SK-N-SH (cell line): ENCODE data around the gene HBEGF. TPM values are rescaled to one million over a fixed set of nuclear protein-coding genes. Genes with fewer than 3 reads are reported as not detected.

ENCODE experiments used
- CTCF ChIA-PET: fragments of 300-600, 350-600 bp; formaldehyde crosslinking; extraction: SDS; loops from one replicate; lab custom pipeline; 2021; lab: Yijun Ruan, JAX
- POLR2A ChIA-PET: fragments of 350-600 bp; sonication (Branson Sonifier 250); formaldehyde crosslinking; extraction: SDS; loops from one replicate; lab custom pipeline; 2020; ENCODE audit warnings: antibody characterized with exemption, inconsistent platforms; lab: Yijun Ruan, JAX
- DNase-seq: peaks from one replicate; pipeline ENCODE4 v3.0.0; 2012
- H2AFZ ChIP-seq: fragments of 200-600 bp; sonication (generic); 2 replicates; pipeline ENCODE4 v1.8.1; 2016; ENCODE audit warnings: antibody characterized with exemption, mild to moderate bottlenecking, low read depth
- H3F3A ChIP-seq: fragments of 200-600 bp; sonication (generic); replicated peaks from 2 replicates; pipeline ENCODE3; 2016; ENCODE audit warnings: antibody characterized with exemption, mild to moderate bottlenecking; ENCODE audit not compliant: insufficient read depth
- H3K27ac ChIP-seq, 2 experiments: fragments of 200-500 bp in 1 of 2; fragments of 200-600 bp in 1 of 2; sonication (Bioruptor generic) in 1 of 2; sonication (generic), shearing (Covaris generic) in 1 of 2; 2 replicates each; pipeline versions ENCODE4 v1.5.1 to v1.6.1; 2014 to 2016; ENCODE audit warnings: low read depth in 2 of 2, inconsistent platforms in 1 of 2, low read length in 1 of 2, mild to moderate bottlenecking in 1 of 2, mixed read lengths in 1 of 2
- H3K27me3 ChIP-seq: fragments of 200-600 bp; sonication (generic), shearing (Covaris generic); 2 replicates; pipeline ENCODE4 v1.6.1; 2016; ENCODE audit warnings: mixed run types; ENCODE audit not compliant: insufficient read depth
- H3K36me3 ChIP-seq, 2 experiments: fragments of 200-500 bp in 1 of 2; fragments of 200-600 bp in 1 of 2; sonication (Bioruptor generic) in 1 of 2; sonication (generic) in 1 of 2; replicated peaks in 1 of 2; 2 replicates each; pipeline versions ENCODE3 to v1.5.1; 2014 to 2016; ENCODE audit warnings: low read length in 1 of 2, mild to moderate bottlenecking in 1 of 2; ENCODE audit not compliant: insufficient read depth in 2 of 2, control insufficient read depth in 1 of 2
- H3K4me1 ChIP-seq, 2 experiments: fragments of 200-500 bp in 1 of 2; fragments of 200-600 bp in 1 of 2; sonication (Bioruptor generic) in 1 of 2; sonication (generic), shearing (Covaris generic) in 1 of 2; 2 replicates each; pipeline versions ENCODE4 v1.5.1 to v1.6.1; 2014 to 2016; ENCODE audit warnings: low read depth in 1 of 2, low read length in 1 of 2, mixed run types in 1 of 2; ENCODE audit not compliant: insufficient read depth in 2 of 2, control insufficient read depth in 1 of 2
- H3K4me2 ChIP-seq: fragments of 200-600 bp; sonication (generic), shearing (Covaris generic); 2 replicates; pipeline ENCODE4 v1.6.1; 2017; ENCODE audit warnings: mixed run types
- H3K4me3 ChIP-seq, 2 experiments: fragments of 200-500 bp in 1 of 2; fragments of 200-600 bp in 1 of 2; sonication (Bioruptor generic) in 1 of 2; sonication (generic), shearing (Covaris generic) in 1 of 2; 2 replicates each; pipeline versions ENCODE4 v1.5.1 to v1.8.1; 2014 to 2016; ENCODE audit warnings: low read depth in 2 of 2, inconsistent platforms in 1 of 2, low read length in 1 of 2, mild to moderate bottlenecking in 1 of 2, mixed read lengths in 1 of 2, moderate library complexity in 1 of 2
- H3K79me2 ChIP-seq: fragments of 200-600 bp; sonication (generic); 2 replicates; pipeline ENCODE4 v1.8.1; 2017; ENCODE audit warnings: mild to moderate bottlenecking; ENCODE audit not compliant: insufficient read depth
- H3K9ac ChIP-seq: fragments of 200-600 bp; sonication (generic); 2 replicates; pipeline ENCODE4 v1.6.1; 2017; ENCODE audit warnings: mixed run types
- H3K9me2 ChIP-seq: fragments of 200-600 bp; sonication (generic); 2 replicates; pipeline ENCODE4 v1.6.1; 2017; ENCODE audit warnings: mixed run types
- H3K9me3 ChIP-seq: fragments of 200-600 bp; sonication (generic); 2 replicates; pipeline ENCODE4 v1.6.1; 2017; ENCODE audit warnings: mixed run types, mild to moderate bottlenecking, moderate library complexity
- H4K20me1 ChIP-seq: fragments of 200-600 bp; sonication (generic); 2 replicates; pipeline ENCODE4 v1.6.1; 2017; ENCODE audit warnings: mild to moderate bottlenecking, mixed run types; ENCODE audit not compliant: insufficient read depth
- ELF1 ChIP-seq: IDR thresholded peaks from 2 replicates; pipeline ENCODE4 v1.4.0; 2012
- EP300 ChIP-seq, 2 experiments: IDR thresholded peaks; 2 replicates each; pipeline versions ENCODE4 v1.4.0 to v1.6.1; 2012; ENCODE audit warnings: borderline replicate concordance in 1 of 2, low read depth in 1 of 2, low read length in 1 of 2
- EZH2phosphoT487 ChIP-seq: fragments of 200-600 bp; sonication (generic); IDR thresholded peaks from 2 replicates; pipeline ENCODE4 v1.6.1; 2017; ENCODE audit warnings: low read depth, mixed run types, mild to moderate bottlenecking, antibody characterized with exemption, moderate library complexity, borderline replicate concordance
- FOSL2 ChIP-seq: IDR thresholded peaks from 2 replicates; pipeline ENCODE4 v1.4.0; 2012; ENCODE audit warnings: low read depth, mild to moderate bottlenecking, moderate library complexity, borderline replicate concordance
- FOXJ3 ChIP-seq: sonication (generic); formaldehyde crosslinking; IDR thresholded peaks from 2 replicates; pipeline ENCODE4 v1.5.1; 2020; ENCODE audit warnings: mild to moderate bottlenecking, missing genetic modification reagents
- GATA2 ChIP-seq: sonication (generic); formaldehyde crosslinking; IDR thresholded peaks from 2 replicates; pipeline ENCODE4 v1.5.0; 2020; ENCODE audit warnings: mild to moderate bottlenecking, missing genetic modification reagents
- MEF2A ChIP-seq: IDR thresholded peaks from 2 replicates; pipeline ENCODE4 v1.4.0; 2012; ENCODE audit warnings: low read depth, borderline replicate concordance
- MXI1 ChIP-seq: IDR thresholded peaks from 2 replicates; pipeline ENCODE4 v1.6.1; 2012; ENCODE audit warnings: mild to moderate bottlenecking, low read depth, low read length, improper control_type of control experiment
- NFIC ChIP-seq: IDR thresholded peaks from 2 replicates; pipeline ENCODE4 v1.4.0; 2012; ENCODE audit warnings: borderline replicate concordance
- NRF1 ChIP-seq: IDR thresholded peaks from 2 replicates; pipeline ENCODE4 v1.6.1; 2012; ENCODE audit warnings: low read depth, mild to moderate bottlenecking, low read length
- POLR2AphosphoS5 ChIP-seq: IDR thresholded peaks from 2 replicates; pipeline ENCODE4 v1.6.1; 2012; ENCODE audit warnings: low read depth, low read length
- RAD21 ChIP-seq: IDR thresholded peaks from 2 replicates; pipeline ENCODE4 v1.6.1; 2012; ENCODE audit warnings: mild to moderate bottlenecking, low read length
- RFX5 ChIP-seq: IDR thresholded peaks from 2 replicates; pipeline ENCODE4 v1.6.1; 2012; ENCODE audit warnings: mild to moderate bottlenecking, improper control_type of control experiment, low read length
- RXRA ChIP-seq: IDR thresholded peaks from 2 replicates; pipeline ENCODE4 v1.4.0; 2012; ENCODE audit warnings: low read depth, mild to moderate bottlenecking, borderline replicate concordance
- SMC3 ChIP-seq: IDR thresholded peaks from 2 replicates; pipeline ENCODE4 v1.6.1; 2012; ENCODE audit warnings: low read depth, low read length, improper control_type of control experiment
- TCF12 ChIP-seq: IDR thresholded peaks from 2 replicates; pipeline ENCODE4 v1.4.0; 2012
- USF1 ChIP-seq: IDR thresholded peaks from 2 replicates; pipeline ENCODE4 v1.4.0; 2012; ENCODE audit warnings: low read depth, borderline replicate concordance
- ZBTB33 ChIP-seq: IDR thresholded peaks from 2 replicates; pipeline ENCODE4 v1.4.0; 2012; ENCODE audit warnings: low read depth, borderline replicate concordance
- WGBS: methylation state at CpG from one replicate; pipeline ENCODE4 v1.1.6; 2017; ENCODE audit warnings: low lambda C conversion rate; 5-methylcytosine and 5-hydroxymethylcytosine counted together
- polyA plus RNA-seq, 3 experiments: library from polyadenylated mRNA; depleted of rRNA; stranded (reverse); fragments of >200 nt; gene quantifications; 2 replicates each; pipeline ENCODE4 v1.2.3, GENCODE V29; 2012

HBEGF gene
- polyA plus RNA-seq, 1 of the 3 experiments (the other 2 are of a cell fraction), result 59.8 TPM

GRCh38 chr5:140342896-140343295 lies 3.5 kb downstream of the HBEGF start:
- Histone ChIP-seq H3K9ac (no peak overlapping the region), H3K9me3 (no peaks in the 10 kb centered on the region), H3K79me2 (peaks cover 72% of the 10 kb centered on the region), H4K20me1 (peaks cover 17% of the 10 kb centered on the region), H3K36me3 (peaks cover 0 to 21% of the 10 kb centered on the region in 2 experiments), H3K4me2 (no peak overlapping the region), H3K9me2 (no peaks in the 10 kb centered on the region), H3K4me3 (no peak overlapping the region), H3K4me1 (peaks cover 12 to 35% of the 10 kb centered on the region in 2 experiments), H3K27me3 (no peaks in the 10 kb centered on the region), H3F3A (peaks cover 15% of the 10 kb centered on the region), H3K27ac (no peak overlapping the region), H2AFZ (no peak overlapping the region)
- DNase-seq, result no peak
- WGBS, result 100% methylated on average over 1 of the region's 1 CpG
- ChIA-PET CTCF (interaction anchor here (1.0 to 15.0 kb wide), 4 partner anchors 9 to 554 kb away, joined by 3 to 418 read pairs (median 12); no protein-coding TSS in a partner anchor), POLR2A (no interaction called here)
- TF ChIP-seq FOXJ3 (CRISPR knock-in tag), result no peak
- TF ChIP-seq POLR2AphosphoS5, result no peak
- no peak for TF ChIP-seq MEF2A
- no peak for TF ChIP-seq RXRA
- TF ChIP-seq NRF1, result no peak
- TF ChIP-seq ELF1, result no peak
- TF ChIP-seq MXI1, result no peak
- TF ChIP-seq EZH2phosphoT487, result no peak
- no peak for TF ChIP-seq RFX5
- no peak for TF ChIP-seq GATA2 (CRISPR knock-in tag)
- TF ChIP-seq EP300 (IDR thresholded peaks at IDR 0.05; ENCODE audit: borderline replicate concordance in 1 of 2, low read depth in 1 of 2, low read length in 1 of 2), result no peak
- TF ChIP-seq TCF12, result no peak
- no peak for TF ChIP-seq RAD21
- TF ChIP-seq USF1, result no peak
- no peak for TF ChIP-seq FOSL2
- no peak for TF ChIP-seq NFIC
- TF ChIP-seq ZBTB33, result no peak
- no peak for TF ChIP-seq SMC3
